Trophoblast cell (in vitro differentiated cells and primary cell): ENCODE results near the gene PKN2.

Experiments
- DNase-seq, 2 donors: peaks; one replicate each; pipeline ENCODE4 v3.0.0-alpha.2; 2016
- H2AFZ ChIP-seq: 2 replicates; pipeline ENCODE4 v1.6.1; 2013; ENCODE audit warnings: low read length, moderate library complexity, mild to moderate bottlenecking; ENCODE audit not compliant: insufficient read depth, poor library complexity
- H2AK5ac ChIP-seq: 2 replicates; pipeline ENCODE4 v1.6.1; 2013; ENCODE audit warnings: mild to moderate bottlenecking, low read length
- H2BK120ac ChIP-seq: 2 replicates; pipeline ENCODE4 v1.6.1; 2013; ENCODE audit warnings: low read length, mild to moderate bottlenecking, moderate library complexity; ENCODE audit not compliant: insufficient read depth, poor library complexity
- H2BK12ac ChIP-seq: 2 replicates; pipeline ENCODE4 v1.6.1; 2013; ENCODE audit warnings: mild to moderate bottlenecking, low read length, moderate library complexity
- H2BK5ac ChIP-seq: 2 replicates; pipeline ENCODE4 v1.6.1; 2013; ENCODE audit warnings: low read length, low read depth, moderate library complexity, mild to moderate bottlenecking; ENCODE audit not compliant: poor library complexity
- H3K14ac ChIP-seq: 2 replicates; pipeline ENCODE4 v1.6.1; 2013; ENCODE audit warnings: mild to moderate bottlenecking, low read length
- H3K18ac ChIP-seq: 2 replicates; pipeline ENCODE4 v1.6.1; 2013; ENCODE audit warnings: mild to moderate bottlenecking, low read length
- H3K23ac ChIP-seq: 2 replicates; pipeline ENCODE4 v1.6.1; 2013; ENCODE audit warnings: low read length
- H3K27ac ChIP-seq: 2 replicates; pipeline ENCODE4 v1.5.1; 2013; ENCODE audit warnings: low read depth, mild to moderate bottlenecking, inconsistent platforms, low read length, moderate library complexity
- H3K27me3 ChIP-seq: 2 replicates; pipeline ENCODE4 v1.6.1; 2013; ENCODE audit warnings: inconsistent platforms, mild to moderate bottlenecking, low read length, moderate library complexity; ENCODE audit not compliant: insufficient read depth
- H3K36me3 ChIP-seq, 2 experiments: 1 replicate in 1 of 2; 2 replicates in 1 of 2; pipeline ENCODE4 v1.6.1; 2013; ENCODE audit warnings: low read length in 2 of 2, mild to moderate bottlenecking in 2 of 2, moderate library complexity in 1 of 2; ENCODE audit not compliant: insufficient read depth in 2 of 2, control insufficient read depth in 1 of 2
- H3K4ac ChIP-seq: 2 replicates; pipeline ENCODE4 v1.6.1; 2013; ENCODE audit warnings: low read depth, mild to moderate bottlenecking, low read length, moderate library complexity
- H3K4me1 ChIP-seq, 2 experiments: 1 replicate in 1 of 2; 2 replicates in 1 of 2; pipeline ENCODE4 v1.6.1; 2013; ENCODE audit warnings: low read length in 2 of 2, mild to moderate bottlenecking in 2 of 2, moderate library complexity in 1 of 2; ENCODE audit not compliant: insufficient read depth in 2 of 2, control insufficient read depth in 1 of 2
- H3K4me2 ChIP-seq: 2 replicates; pipeline ENCODE4 v1.6.1; 2013; ENCODE audit warnings: inconsistent platforms, mild to moderate bottlenecking, low read length, moderate library complexity
- H3K4me3 ChIP-seq: 2 replicates; pipeline ENCODE4 v1.5.1; 2013; ENCODE audit warnings: mild to moderate bottlenecking, low read depth, low read length, inconsistent platforms
- H3K79me1 ChIP-seq: one replicate; pipeline ENCODE4 v1.6.1; 2013; ENCODE audit warnings: low read length
- H3K79me2 ChIP-seq: 2 replicates; pipeline ENCODE4 v1.6.1; 2013; ENCODE audit warnings: low read length, mild to moderate bottlenecking; ENCODE audit not compliant: control insufficient read depth, insufficient read depth, poor library complexity
- H3K9ac ChIP-seq: 2 replicates; pipeline ENCODE4 v1.6.1; 2013; ENCODE audit warnings: mild to moderate bottlenecking, low read length
- H3K9me3 ChIP-seq: 2 replicates; pipeline ENCODE4 v1.6.1; 2013; ENCODE audit warnings: low read depth, mild to moderate bottlenecking, control low read depth, inconsistent platforms, low read length; ENCODE audit not compliant: insufficient read depth
- H4K12ac ChIP-seq: 2 replicates; pipeline ENCODE4 v1.6.1; 2013; ENCODE audit warnings: low read depth, mild to moderate bottlenecking, low read length, moderate library complexity
- H4K8ac ChIP-seq: 2 replicates; pipeline ENCODE4 v1.6.1; 2013; ENCODE audit warnings: low read depth, mild to moderate bottlenecking, low read length, moderate library complexity
- H4K91ac ChIP-seq: one replicate; pipeline ENCODE4 v1.6.1; 2013; ENCODE audit warnings: low read depth, mild to moderate bottlenecking, low read length, moderate library complexity
- WGBS: extraction: QIAGEN DNeasy Blood & Tissue Kit; methylation state at CpG from one replicate; pipeline ENCODE4 v1.1.7; 2013; ENCODE audit warnings: missing lambda C conversion rate; ENCODE audit not compliant: insufficient read length, insufficient coverage; ENCODE audit errors: extremely low coverage; 5-methylcytosine and 5-hydroxymethylcytosine counted together

The PKN2 gene

GRCh38 chr1:88768816-88769215 is 84.7 kb downstream of the PKN2 start:
- H2BK120ac ChIP-seq: peak overlapping the region; percentile 58
- H3K9ac ChIP-seq: no peak overlapping the region
- DNase-seq: peak; percentile 18 to 66
- H4K12ac ChIP-seq: no peak overlapping the region
- H3K79me1 ChIP-seq: peaks cover 4% of the 10 kb centered on the region
- peak overlapping the region; percentile 80 for H3K18ac ChIP-seq
- no peak overlapping the region for H2AFZ ChIP-seq
- H3K14ac ChIP-seq: no peak overlapping the region
- peak overlapping the region; percentile 47 for H4K91ac ChIP-seq
- no CpG with 5 or more reads among the region's 5 CpGs for WGBS
- H3K4me1 ChIP-seq: peaks cover 0 to 3% of the 10 kb centered on the region in 2 experiments
- H3K4me3 ChIP-seq: no peak overlapping the region
- H3K23ac ChIP-seq: no peak overlapping the region
- peak overlapping the region; percentile 40 for H3K4ac ChIP-seq
- H2BK12ac ChIP-seq: peak overlapping the region; percentile 69
- no peaks in the 10 kb centered on the region for H3K9me3 ChIP-seq
- no peak overlapping the region for H2BK5ac ChIP-seq
- H3K27me3 ChIP-seq: no peaks in the 10 kb centered on the region
- no peak overlapping the region for H3K4me2 ChIP-seq
- H3K27ac ChIP-seq: peak overlapping the region; percentile 22
- peaks cover 0 to 1% of the 10 kb centered on the region in 2 experiments for H3K36me3 ChIP-seq
- H3K79me2 ChIP-seq: peaks cover 2% of the 10 kb centered on the region
- H2AK5ac ChIP-seq: peak overlapping the region; percentile 82
- peak overlapping the region; percentile 16 for H4K8ac ChIP-seq

- no CpG with 5 or more reads among the region's 3 CpGs for WGBS
- Histone ChIP-seq H3K79me2 (peaks cover 4% of the 10 kb centered on the region), H4K91ac (no peak overlapping the region), H3K27ac (peak overlapping the region; percentile 96), H3K23ac (no peak overlapping the region), H3K4me1 (peaks cover 10 to 13% of the 10 kb centered on the region in 2 experiments), H3K27me3 (no peaks in the 10 kb centered on the region), H3K4me2 (no peak overlapping the region), H2AK5ac (no peak overlapping the region), H4K8ac (no peak overlapping the region), H3K36me3 (peaks cover 0 to 1% of the 10 kb centered on the region in 2 experiments), H4K12ac (no peak overlapping the region), H2BK120ac (peak overlapping the region; percentile 59), H2BK12ac (no peak overlapping the region), H3K4me3 (no peak overlapping the region), H3K4ac (no peak overlapping the region), H3K79me1 (peaks cover 12% of the 10 kb centered on the region), H3K9ac (no peak overlapping the region), H2BK5ac (peak overlapping the region; percentile 83), H3K14ac (no peak overlapping the region), H3K9me3 (no peaks in the 10 kb centered on the region), H3K18ac (no peak overlapping the region), H2AFZ (no peak overlapping the region)
- peak; percentile 26 to 28 for DNase-seq
These were observed 89.6 kb downstream of the PKN2 start for GRCh38 chr1:88773540-88774150.

GRCh38 chr1:88774151-88774556 is 90.1 kb downstream of the PKN2 start:
- H3K27ac ChIP-seq: peak overlapping the region; percentile 96
- no peak overlapping the region for H4K8ac ChIP-seq
- no peak overlapping the region for H3K4me3 ChIP-seq
- no peak overlapping the region for H2BK12ac ChIP-seq
- H3K14ac ChIP-seq: no peak overlapping the region
- no peak overlapping the region for H2AFZ ChIP-seq
- H3K9ac ChIP-seq: no peak overlapping the region
- H2BK120ac ChIP-seq: no peak overlapping the region
- H3K9me3 ChIP-seq: no peaks in the 10 kb centered on the region
- DNase-seq: peak; percentile 79 to 85
- H3K79me2 ChIP-seq: peaks cover 4% of the 10 kb centered on the region
- no peak overlapping the region for H2BK5ac ChIP-seq
- no peaks in the 10 kb centered on the region for H3K27me3 ChIP-seq
- peaks cover 10 to 17% of the 10 kb centered on the region in 2 experiments for H3K4me1 ChIP-seq
- no peak overlapping the region for H3K23ac ChIP-seq
- H3K4me2 ChIP-seq: peak overlapping the region; percentile 25
- H3K18ac ChIP-seq: no peak overlapping the region
- peaks cover 15% of the 10 kb centered on the region for H3K79me1 ChIP-seq
- WGBS: no CpG with 5 or more reads among the region's 1 CpG
- no peak overlapping the region for H3K4ac ChIP-seq
- H4K12ac ChIP-seq: no peak overlapping the region
- no peak overlapping the region for H4K91ac ChIP-seq
- H3K36me3 ChIP-seq: no peaks in the 10 kb centered on the region
- H2AK5ac ChIP-seq: no peak overlapping the region

GRCh38 chr1:88777604-88778149 is 93.6 kb downstream of the PKN2 start:
- peaks cover 10 to 17% of the 10 kb centered on the region in 2 experiments for H3K4me1 ChIP-seq
- H3K4me2 ChIP-seq: no peak overlapping the region
- peak overlapping the region; percentile 97 for H3K27ac ChIP-seq
- H4K8ac ChIP-seq: peak overlapping the region; percentile 60
- peaks cover 15% of the 10 kb centered on the region for H3K79me1 ChIP-seq
- H4K12ac ChIP-seq: no peak overlapping the region
- H2AK5ac ChIP-seq: peak overlapping the region; percentile 62
- H3K18ac ChIP-seq: no peak overlapping the region
- peak overlapping the region; percentile 89 for H4K91ac ChIP-seq
- peak overlapping the region; percentile 97 for H2BK5ac ChIP-seq
- H2BK12ac ChIP-seq: peak overlapping the region; percentile 76
- H3K4me3 ChIP-seq: no peak overlapping the region
- H3K27me3 ChIP-seq: no peaks in the 10 kb centered on the region
- DNase-seq: no peak
- H2BK120ac ChIP-seq: peak overlapping the region; percentile 72
- WGBS: no CpG with 5 or more reads among the region's 3 CpGs
- H3K23ac ChIP-seq: no peak overlapping the region
- no peak overlapping the region for H2AFZ ChIP-seq
- H3K14ac ChIP-seq: peak overlapping the region; percentile 82
- H3K79me2 ChIP-seq: peaks cover 4% of the 10 kb centered on the region
- H3K36me3 ChIP-seq: no peaks in the 10 kb centered on the region
- no peaks in the 10 kb centered on the region for H3K9me3 ChIP-seq
- no peak overlapping the region for H3K9ac ChIP-seq
- peak overlapping the region; percentile 86 for H3K4ac ChIP-seq
